Stimulated activated CD8-positive, alpha-beta memory T cell treated with anti-CD3 and anti-CD28 coated beads, Interleukin-12 subunit alpha, Interleukin-12 subunit beta, amount 100 ng/mL, for 1 hour (primary cell): ENCODE results near the gene ZNF544.

Experiments
- DNase-seq: peaks from one replicate; pipeline ENCODE4 v3.0.0-alpha.2; 2020; ENCODE audit warnings: low read depth

Gene ZNF544

GRCh38 chr19:58228585-58229254 lies at the start of gene ZNF544:
ZNF544 (plus strand) TSS chr19:58228914; CDS start chr19:58244024, 15,110 bp downstream.
- DNase-seq = peak; percentile 14

GRCh38 chr19:58181902-58182576 lies 46.7 kb upstream of the ZNF544 start:
- peak; percentile 33 for DNase-seq

GRCh38 chr19:58182577-58182988 lies 46.1 kb upstream of the ZNF544 start:
- DNase-seq = peak; percentile 70

GRCh38 chr19:58182989-58183816 lies 45.5 kb upstream of the ZNF544 start, which contains the start of gene ZNF274:
ZNF274 (plus strand) TSS chr19:58183061; CDS start chr19:58183966, 905 bp downstream.
- DNase-seq = peak; percentile 87

- peak; percentile 18 for DNase-seq
Measured at GRCh38 chr19:58183817-58184215, 44.9 kb upstream of the ZNF544 start.

GRCh38 chr19:58196901-58197616 lies 31.7 kb upstream of the ZNF544 start:
- no peak for DNase-seq

- no peak for DNase-seq
Measured at GRCh38 chr19:58203814-58204475, 24.8 kb upstream of the ZNF544 start.

- no peak for DNase-seq
Measured at GRCh38 chr19:58204566-58204965, 24.1 kb upstream of the ZNF544 start.

- no peak for DNase-seq
Measured at GRCh38 chr19:58209577-58209976, 19.1 kb upstream of the ZNF544 start.

- DNase-seq = no peak
Measured at GRCh38 chr19:58212336-58213074, 16.2 kb upstream of the ZNF544 start.

- no peak for DNase-seq
Measured at GRCh38 chr19:58213075-58213369, 15.7 kb upstream of the ZNF544 start.

GRCh38 chr19:58217069-58217481 lies 11.6 kb upstream of the ZNF544 start:
- no peak for DNase-seq

GRCh38 chr19:58217607-58218391 lies 10.9 kb upstream of the ZNF544 start:
- DNase-seq = no peak

GRCh38 chr19:58218899-58219298 lies 9.8 kb upstream of the ZNF544 start:
- DNase-seq = peak; percentile 1

- no peak for DNase-seq
Measured at GRCh38 chr19:58227964-58228584, 640 bp upstream of the ZNF544 start.

GRCh38 chr19:58229255-58229639 lies 533 bp downstream of the ZNF544 start:
- no peak for DNase-seq

- no peak for DNase-seq
Measured at GRCh38 chr19:58237324-58237723, 8.6 kb downstream of the ZNF544 start.

GRCh38 chr19:58243351-58243750 lies 14.6 kb downstream of the ZNF544 start:
- DNase-seq = no peak

- no peak for DNase-seq
Measured at GRCh38 chr19:58248886-58249285, 20.2 kb downstream of the ZNF544 start.
